8988T (cell line): ENCODE data around the gene INO80E.
"Not testable (repeated sequence)": the region's sequence is repeated elsewhere in the genome, so short reads cannot be mapped to it uniquely, and the experiment has no call there.

ENCODE experiments used
- DNase-seq: peaks from one replicate; pipeline ENCODE4 v3.0.0; 2011

INO80E gene

GRCh38 chr16:30032083-30032819, 36.2 kb downstream of the INO80E start:
- DNase-seq, result peak; percentile 27

DNA sequence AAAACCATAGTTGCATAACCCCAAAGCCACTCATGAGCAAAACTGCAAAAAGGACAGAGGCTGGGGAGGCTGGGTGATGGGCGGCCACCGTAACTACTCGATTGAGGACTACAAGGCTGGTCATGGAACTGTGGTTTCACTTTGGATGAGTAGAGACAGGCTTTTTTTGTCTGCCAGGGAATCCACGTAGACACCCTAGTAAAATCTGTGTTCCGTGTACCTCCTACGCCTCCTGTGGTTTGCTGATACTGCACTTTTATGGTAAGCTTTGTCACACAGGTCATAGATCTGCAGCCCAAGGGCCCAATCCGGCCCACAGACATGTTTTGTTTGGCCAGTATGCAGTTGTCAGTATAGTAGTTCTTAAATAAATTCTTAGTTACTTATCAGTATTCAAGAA, 37.2 kb downstream of the INO80E start:
- no peak for DNase-seq

DNA sequence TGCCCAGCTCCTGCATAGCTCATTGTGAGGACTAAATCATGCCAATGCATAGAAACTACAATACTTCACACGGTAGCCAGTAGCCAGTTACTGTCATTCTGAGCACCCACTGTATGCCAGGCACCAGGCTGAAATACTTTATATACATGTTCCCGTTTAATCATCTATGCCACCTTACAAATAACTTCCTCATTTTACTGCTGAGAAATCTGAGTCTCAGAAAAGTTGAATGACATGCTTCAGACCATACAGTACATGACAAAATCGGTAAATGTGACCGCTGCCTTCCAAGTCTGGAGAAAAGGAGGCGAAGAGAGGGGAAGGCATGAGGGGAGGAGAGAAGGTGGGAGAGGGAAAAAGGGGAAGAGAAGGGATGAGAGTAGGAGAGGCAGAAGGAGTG, 44.2 kb downstream of the INO80E start:
- no peak for DNase-seq

DNA sequence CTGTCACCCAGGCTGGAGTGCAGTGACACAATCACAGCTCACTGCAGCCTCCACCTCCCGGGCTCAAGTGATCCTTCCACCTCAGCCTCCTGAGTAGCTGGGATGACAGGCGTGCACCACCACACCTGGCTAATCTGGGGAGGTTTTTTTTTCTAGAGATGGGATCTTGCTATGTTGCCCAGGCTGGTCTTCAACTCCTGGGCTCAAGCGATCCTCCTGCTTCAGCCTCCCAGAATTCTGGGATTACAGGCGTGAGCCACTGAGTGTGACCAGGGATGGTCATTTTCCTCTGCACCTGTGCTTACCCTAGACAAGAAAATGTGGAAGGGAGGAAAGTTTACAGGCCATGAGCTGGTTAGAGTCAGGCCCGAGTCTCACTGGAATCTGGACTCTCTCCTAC, 44.6 kb downstream of the INO80E start:
- DNase-seq, result not testable (repeated sequence)

DNA sequence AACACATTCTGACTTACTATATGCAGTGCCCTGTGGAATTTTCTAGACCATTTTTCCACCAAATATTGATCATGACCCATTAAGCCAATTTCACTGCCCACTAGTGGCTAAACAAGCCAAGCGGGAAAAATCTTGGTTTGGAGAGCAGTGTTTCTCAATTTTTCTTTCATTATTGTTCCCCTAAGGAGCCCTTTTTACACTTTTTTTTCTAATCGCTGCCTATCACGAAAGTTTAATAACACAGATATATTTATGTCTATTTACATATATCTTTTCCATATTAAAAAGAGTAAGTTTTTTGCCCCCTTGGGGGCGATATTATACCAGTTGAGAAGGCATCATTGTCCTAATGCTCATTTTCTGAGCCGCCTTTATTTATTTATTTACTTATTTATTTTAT, 45.8 kb downstream of the INO80E start:
- DNase-seq, result no peak

DNA sequence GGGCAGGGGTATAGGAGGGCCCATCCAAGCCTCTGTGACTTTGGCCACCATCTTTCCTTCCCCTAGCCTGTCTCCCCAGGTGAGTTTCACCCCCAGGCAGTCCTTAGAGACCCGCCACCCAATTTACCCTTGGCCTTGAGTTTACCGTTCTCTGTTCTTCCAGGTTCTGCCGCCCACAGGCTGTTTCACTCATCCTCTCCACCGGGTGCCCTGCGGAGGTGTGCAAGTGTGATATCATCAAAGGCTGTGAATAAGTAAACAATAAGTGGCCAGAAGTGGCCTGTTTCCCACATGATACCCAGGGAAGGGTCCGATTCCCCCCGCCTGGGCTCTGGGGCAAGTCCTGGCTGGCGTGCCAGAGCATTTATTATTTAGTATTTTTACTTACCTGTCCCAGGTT, 50.1 kb downstream of the INO80E start:
- DNase-seq, result no peak

- DNase-seq, result no peak
Observed at GRCh38 chr16:30046588-30046987, 50.5 kb downstream of the INO80E start.

DNA sequence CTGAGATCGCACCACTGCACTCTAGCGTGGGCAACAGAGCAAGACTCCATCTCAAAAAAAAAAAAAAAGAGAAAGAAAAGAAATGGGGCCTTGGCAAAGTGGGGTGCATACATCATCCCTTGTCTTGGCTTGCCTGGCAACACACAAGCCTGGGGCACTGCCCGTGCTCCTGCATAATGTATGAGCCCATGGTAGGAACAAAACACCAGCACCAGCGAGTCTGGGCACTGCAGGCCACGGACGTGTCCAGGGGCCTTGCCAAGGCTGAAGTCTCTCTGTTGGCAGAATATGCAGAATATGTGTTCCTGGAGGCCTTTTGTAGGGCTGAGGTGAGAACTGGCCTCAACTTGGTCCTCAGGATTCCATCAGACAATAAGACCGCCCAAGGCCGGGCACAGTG, 53.8 kb downstream of the INO80E start:
- no peak for DNase-seq

DNA sequence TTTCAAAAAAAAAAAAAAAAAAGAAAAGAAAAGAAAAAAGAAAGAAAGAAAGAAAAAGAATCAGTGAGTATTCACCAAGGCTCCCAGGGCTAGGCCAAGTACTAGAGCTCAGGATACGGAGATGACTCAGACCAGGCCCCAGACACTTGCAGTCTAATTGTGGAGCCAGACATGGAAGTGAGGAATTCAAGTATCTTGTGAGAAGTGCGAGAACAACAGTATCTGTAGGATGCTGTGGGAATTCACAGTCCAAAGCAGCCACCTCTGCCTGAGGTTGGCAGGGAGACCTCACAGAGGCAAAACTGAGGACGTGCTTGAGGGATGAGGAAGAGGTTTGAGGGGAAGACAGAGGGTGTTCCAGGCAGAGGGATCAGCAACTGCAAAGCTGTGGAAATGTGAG, 55.5 kb downstream of the INO80E start:
- DNase-seq, result no peak

- DNase-seq, result peak; percentile 69
Observed at GRCh38 chr16:30052671-30053372, 56.8 kb downstream of the INO80E start.

DNA sequence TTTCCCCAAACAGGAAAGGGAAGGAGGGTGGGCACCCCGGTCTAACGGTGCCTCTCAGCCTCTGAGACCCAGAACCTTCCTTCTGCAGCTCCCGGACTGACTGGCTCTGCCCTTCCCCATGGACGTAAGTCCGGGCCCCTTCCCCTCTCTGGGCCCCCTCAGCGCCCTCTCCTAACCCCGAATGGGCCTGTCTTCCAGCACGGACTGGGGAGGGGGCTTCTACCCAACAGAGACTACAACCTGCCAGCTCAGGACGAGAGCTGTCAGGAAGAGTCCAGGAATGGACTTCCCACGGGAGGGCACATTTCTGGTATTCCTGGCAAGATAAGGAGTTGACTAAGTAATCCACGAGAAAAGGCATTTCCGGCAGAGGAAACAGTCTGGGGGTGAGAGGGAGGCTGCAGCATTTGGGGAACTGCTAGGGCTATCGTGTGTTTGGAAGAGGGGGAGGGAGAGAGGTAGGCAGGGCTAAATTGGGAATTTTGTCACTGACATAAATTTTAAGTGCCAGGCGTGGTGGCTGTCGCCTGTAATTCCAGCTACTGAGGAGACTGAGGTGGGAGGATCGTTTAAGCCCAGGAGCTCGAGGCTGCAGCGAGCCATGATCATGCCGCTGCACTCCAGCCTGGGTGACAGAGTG, 57.5 kb downstream of the INO80E start:
- DNase-seq, result no peak

DNA sequence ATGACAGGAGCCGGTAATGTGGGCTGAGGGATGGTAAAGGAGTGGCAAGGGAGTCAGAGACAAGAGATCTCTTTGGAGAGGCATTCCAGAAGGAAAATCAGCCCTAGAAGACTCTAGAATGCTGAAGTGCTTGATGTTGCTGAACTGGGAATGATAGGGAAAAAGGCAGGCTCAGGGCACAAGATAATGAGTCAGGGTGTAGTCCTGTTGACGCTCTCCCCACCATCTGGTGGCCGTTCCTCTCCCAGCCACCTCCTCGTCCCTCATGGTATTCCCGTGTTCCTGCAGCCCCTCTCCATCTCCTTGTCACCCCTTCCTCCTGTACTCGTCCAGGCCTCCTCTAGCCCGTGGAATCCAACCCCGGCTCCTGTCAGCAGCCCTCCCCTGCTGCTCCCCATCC, 58.4 kb downstream of the INO80E start:
- no peak for DNase-seq

DNA sequence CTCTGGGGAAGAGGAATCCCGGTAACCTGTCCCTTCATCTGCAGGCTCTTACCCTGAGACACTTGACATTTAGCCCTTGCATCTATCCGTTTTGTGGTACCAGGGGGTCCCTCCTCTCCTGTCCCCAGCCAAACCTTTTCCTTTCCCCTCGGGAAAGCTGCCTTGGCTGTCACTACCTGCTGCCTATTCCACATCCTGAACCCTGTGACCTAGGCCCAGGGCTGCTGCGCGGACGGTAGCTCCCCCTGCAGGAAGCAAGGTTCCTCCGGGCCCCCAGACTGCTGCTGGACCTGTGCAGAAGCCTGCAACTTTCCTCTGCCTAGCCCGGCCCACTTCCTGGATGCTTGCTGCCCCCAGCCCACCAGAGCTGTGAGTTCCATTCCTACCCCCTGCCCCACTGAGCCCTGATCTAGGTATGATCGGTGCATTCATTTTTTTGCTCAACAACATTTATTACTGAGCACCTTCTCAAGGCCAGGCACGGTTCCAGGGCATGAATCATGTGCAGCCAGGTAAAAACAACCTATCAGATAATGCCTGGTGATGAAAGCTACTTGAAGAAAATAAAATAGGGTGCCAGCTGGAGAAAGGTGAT, 59.0 kb downstream of the INO80E start:
- peak; percentile 53 for DNase-seq
